NCI-H1105 (cell line): ENCODE measurements around the gene MCOLN1.

Source experiments
- DNase-seq: peaks from one replicate; lab custom pipeline; 2025; lab: John Stamatoyannopoulos, UW

MCOLN1 gene

DNA sequence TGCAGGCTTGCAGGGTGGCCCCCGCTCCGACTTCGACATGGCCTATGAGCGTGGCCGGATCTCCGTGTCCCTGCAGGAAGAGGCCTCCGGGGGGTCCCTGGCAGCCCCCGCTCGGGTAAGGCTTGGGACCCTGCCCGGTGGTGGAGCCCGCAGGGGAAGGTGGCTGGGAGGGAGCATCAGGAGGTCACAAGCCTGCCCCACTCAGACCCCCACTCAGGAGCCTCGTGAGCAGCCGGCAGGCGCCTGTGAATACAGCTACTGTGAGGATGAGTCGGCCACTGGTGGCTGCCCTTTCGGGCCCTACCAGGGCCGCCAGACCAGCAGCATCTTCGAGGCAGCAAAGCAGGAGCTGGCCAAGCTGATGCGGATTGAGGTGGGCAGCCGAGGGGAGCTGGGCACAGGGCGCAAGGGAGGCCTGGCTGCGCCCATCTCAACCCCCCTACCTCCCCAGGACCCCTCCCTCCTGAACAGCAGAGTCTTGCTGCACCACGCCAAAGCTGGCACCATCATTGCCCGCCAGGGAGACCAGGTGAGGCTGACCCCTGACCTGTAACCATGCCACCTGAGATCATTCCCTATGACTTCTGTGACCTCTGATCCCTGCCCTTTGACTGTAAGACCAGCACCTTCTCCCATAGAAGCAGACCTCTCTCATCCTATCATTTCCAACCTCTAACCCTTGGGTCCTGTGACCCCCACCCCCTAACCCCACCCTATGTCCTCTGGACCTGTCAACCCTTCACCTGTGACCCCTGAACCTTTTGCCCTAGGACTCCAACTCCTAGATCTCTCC lies 20.3 kb downstream of the MCOLN1 start:
- DNase-seq, result no peak

DNA sequence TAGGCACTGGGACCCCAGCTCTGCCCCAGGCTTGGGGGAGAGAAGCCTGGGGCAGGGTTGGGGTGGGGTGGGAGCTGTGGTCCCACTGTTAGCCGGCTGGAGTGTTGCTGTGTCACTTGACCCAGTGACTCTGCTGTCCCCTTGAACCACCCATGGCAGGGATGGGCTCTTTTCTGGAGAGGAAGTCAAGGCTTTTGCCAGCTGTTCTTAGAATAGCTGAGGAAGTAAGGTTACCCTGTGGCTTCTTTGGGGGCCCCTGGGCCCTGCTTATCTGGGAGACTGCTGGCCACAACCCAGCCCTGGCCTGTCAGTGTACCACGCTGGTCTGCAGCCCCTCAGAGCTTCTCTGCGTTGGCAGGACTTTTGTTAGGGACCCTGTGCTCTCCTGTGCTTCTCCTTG lies 22.2 kb downstream of the MCOLN1 start:
- no peak for DNase-seq

DNA sequence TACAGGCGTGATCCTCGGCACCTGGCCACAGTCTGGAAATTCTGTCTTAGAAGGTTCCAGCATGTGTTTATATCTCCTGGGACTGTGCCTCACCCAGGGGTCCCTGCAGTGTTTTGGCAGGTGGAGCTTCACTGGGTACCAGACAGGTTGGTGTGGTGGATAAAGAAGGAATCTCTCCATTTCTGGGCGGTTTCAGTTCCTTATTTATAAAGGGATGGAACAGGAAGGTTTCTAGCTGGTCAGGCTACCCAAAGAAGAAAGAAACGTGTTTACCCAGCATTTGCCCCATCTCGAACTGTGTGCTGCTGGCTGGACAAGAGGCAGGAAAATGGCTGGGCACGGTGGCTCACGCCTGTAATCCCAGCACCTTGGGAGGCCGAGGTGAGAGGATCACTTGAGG lies 22.9 kb downstream of the MCOLN1 start:
- DNase-seq, result no peak

DNA sequence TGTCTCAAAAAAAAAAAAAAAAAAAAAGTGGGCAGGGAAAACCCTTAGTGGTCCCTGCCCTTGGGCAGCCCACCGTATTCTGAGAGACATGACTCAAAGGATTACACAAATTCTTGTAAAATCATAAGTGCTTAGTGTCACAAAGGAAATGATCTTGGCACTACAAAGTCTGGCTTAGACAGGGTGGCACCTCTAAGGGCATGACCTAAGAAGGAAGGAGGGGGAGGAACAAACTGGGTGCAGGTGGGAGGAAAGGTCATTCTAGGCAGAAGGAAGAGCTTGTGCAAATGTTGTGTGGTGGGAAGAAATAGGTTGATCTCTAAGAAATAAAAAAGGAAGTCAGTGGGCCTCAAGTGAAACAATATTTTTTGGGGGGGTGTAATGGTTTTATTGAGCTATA lies 23.5 kb downstream of the MCOLN1 start:
- no peak for DNase-seq

DNA sequence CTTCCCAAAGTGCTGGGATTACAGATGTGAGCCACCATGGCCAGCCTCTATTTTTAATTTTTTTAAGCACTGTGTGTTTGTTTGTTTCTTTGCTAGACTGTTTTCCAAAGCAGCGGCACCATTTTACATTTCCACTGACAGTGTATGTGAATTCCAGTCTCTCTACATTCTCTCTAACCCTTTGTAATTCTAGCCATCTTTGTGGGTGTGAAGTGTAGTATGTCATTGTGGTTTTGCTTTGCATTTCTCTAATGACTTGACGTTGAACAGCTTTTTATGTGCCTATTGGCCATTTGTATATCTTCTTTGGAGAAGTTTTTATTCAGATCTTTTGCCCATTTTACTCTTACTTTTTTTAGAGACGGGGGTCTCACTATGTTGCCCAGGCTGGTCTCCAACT lies 24.7 kb downstream of the MCOLN1 start:
- no peak for DNase-seq

DNA sequence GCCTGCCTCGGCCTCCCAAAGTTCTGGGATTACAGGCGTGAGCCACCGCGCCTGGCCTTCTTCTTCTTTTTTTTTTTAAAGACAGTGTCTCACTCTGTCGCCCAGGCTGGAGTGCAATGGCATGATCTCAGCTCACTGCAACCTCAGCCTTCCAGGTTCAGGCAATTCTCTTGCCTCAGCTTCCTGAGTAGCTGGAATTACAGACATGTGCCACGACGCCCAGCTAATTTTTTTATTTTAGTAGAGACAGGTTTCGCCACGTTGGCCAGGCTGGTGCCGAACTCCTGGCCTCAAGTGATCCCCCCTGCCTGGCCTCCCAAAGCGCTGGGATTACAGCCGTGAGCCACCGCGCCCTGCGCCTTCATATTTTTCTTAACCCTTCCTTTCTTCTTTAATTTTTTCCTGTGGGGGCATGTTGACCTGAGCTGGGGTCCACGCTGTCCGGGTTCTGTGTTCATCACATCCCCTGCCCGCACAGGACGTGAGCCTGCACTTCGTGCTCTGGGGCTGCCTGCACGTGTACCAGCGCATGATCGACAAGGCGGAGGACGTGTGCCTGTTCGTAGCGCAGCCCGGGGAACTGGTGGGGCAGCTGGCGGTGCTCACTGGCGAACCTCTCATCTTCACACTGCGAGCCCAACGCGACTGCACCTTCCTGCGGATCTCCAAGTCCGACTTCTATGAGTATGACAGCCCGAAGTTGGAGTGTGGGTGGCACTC lies 27.2 kb downstream of the MCOLN1 start:
- DNase-seq, result no peak

DNA sequence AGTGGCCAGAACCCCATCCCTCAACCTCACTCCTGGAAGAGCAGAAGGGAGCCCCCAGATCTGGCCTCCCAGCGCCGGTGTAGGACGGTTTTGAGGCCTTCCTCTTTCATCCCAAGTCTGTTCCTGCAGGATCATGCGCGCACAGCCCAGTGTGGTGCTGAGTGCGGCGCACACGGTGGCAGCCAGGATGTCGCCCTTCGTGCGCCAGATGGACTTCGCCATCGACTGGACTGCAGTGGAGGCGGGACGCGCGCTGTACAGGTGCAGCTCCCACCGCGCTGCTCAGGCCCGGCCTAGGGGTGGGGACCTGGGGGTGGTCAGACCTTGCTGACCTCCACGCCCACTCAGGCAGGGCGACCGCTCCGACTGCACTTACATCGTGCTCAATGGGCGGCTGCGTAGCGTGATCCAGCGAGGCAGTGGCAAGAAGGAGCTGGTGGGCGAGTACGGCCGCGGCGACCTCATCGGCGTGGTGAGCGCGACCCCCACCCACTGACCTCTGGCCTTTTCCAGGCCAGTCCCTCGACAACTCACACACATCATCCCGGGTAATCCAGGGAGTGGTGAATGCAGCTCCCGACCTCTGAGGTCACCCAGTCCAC lies 27.8 kb downstream of the MCOLN1 start:
- DNase-seq, result no peak

DNA sequence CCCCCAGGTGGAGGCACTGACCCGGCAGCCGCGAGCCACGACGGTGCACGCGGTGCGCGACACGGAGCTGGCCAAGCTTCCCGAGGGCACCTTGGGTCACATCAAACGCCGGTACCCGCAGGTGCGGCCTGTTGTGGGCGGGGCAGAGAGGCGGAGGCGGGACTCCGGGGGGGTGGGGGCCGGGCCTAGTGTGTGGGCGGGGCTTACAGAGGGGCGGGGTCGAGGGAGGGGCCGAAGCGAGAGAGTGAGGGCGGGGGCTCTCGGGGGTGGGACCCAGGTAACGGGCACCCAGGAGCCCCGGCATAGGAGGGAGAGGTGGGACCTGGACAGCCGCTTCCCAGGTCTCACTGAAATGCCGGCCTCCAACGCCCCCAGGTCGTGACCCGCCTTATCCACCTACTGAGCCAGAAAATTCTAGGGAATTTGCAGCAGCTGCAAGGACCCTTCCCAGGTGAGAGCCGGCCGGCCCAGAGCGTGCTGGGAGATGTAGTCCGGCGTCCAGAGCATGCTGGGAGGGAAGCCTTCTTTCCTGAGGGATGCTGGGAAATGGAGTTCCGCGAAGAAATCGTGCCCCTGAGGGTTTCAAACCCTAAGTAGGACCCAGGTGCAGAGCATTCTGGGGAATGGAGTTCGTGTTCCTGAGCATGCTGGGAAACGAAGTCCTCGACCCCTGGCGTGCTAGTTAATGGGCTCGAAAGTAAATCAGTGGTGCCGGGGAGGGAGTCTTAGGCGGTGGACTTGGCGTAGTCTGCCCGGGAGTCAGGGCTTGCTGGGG lies 28.8 kb downstream of the MCOLN1 start:
- DNase-seq, result no peak

DNA sequence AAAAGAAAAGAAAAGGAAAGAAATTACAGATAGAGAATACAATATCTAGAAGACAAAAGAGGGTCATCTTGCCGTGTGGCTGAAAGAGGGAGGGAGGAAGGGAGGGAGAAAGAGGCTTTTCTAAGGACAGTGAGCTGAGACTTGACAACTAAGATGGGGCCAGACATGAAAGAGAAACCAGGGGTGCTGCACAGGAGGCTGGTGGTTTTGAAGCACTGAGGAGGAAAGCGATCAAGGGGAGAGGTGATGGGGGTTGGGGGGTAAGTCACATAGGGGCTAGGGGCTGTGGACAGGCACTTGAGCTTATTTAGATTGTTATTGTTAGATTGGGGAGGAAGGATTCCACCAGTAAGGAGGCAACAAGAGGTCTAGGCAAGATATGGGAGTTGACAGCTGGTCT lies 30.4 kb downstream of the MCOLN1 start:
- no peak for DNase-seq

DNA sequence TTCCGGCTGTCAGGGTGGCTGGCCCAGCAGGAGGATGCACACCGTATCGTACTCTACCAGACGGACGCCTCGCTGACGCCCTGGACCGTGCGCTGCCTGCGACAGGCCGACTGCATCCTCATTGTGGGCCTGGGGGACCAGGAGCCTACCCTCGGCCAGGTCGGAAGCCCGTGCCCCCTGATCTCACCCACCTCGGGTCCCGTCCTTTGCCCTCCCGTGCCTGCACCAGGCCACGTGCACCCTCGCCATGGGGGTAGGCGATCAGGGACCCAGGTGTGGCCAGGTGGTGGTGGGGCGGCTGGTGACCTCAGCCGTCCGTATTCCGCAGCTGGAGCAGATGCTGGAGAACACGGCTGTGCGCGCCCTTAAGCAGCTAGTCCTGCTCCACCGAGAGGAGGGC lies 32.1 kb downstream of the MCOLN1 start:
- DNase-seq, result no peak

DNA sequence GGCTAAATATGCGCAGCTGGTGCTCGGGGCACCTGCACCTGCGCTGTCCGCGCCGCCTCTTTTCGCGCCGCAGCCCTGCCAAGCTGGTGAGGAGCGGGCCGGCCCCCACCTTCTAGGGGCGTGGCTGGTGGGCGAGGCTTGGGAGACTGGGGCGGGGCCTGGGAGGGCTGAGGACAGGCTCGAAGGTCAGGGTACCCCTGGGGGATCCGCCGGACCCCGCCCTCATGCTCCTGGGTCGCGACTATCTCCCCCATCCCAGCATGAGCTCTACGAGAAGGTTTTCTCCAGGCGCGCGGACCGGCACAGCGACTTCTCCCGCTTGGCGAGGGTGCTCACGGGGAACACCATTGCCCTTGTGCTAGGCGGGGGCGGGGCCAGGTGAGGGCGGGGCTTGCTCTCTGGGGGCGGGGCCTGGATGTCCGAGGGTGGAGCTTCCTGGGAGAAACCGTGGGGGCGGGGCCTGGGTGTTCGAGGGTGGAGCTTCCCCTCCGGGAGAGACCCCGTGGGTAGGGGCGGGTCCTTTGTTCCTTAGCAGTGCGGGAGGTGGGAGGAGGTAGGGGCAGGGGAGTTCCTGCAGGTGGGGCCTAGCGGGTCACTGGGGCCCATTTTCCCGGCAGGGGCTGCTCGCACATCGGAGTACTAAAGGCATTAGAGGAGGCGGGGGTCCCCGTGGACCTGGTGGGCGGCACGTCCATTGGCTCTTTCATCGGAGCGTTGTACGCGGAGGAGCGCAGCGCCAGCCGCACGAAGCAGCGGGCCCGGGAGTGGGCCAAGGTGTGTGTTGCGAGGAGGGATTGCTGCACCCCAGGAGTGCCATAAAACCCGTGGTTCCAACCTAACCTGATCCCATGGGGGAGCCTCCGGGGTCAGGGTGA lies 32.8 kb downstream of the MCOLN1 start:
- no peak for DNase-seq

DNA sequence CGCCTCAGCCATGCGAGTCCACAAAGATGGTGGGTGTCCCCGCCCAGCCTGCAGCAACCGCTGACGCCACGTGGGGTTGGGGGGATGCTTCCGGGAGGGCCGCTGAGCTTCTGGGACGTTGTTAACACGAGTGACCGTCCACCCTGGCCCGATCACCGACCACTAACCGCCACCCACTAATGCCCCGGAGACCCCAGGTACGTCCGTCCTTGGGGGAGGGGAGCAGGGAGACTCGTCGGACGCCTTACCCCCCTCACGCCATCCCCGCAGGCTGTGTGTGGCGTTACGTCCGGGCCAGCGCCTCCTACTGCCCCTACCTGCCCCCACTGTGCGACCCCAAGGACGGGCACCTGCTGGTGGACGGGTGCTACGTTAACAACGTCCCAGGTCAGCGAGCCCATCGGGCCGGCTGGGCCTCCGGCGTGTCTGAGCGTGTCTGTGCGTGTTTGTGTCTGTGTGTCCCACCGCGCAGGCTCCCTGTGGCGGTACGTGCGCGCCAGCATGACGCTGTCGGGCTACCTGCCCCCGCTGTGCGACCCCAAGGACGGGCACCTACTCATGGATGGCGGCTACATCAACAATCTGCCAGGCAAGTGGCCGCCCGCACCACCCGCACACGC lies 34.4 kb downstream of the MCOLN1 start:
- DNase-seq, result no peak

DNA sequence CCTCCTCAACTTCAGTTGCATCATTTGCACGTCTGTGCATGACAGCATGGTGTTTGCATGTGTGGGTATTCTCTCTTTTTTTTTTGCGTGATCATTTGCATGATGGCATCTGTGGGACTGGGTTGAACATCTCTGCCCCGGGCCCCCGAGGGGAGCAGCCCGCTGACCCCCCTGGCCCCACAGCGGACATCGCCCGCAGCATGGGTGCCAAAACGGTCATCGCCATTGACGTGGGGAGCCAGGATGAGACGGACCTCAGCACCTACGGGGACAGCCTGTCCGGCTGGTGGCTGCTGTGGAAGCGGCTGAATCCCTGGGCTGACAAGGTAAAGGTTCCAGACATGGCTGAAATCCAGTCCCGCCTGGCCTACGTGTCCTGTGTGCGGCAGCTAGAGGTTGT lies 36.2 kb downstream of the MCOLN1 start:
- no peak for DNase-seq

DNA sequence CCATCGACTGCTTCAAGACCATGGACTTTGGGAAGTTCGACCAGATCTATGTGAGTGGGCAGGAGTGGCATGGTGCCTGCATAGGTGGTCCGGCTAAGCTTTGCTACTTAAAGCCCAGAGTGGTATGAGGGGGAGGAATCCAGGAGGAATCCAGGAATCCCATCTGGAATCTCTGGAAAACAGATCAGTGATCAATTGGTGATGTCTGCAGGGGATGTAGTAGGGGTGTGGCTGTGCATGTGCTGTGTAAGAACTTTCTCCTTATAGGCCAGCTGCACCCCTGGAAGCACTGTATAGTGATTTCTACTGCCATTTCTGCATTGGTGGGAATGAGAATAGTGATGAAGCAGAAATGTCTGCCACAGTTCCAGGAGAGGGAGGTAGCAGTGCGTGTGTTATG lies 36.7 kb downstream of the MCOLN1 start:
- no peak for DNase-seq

DNA sequence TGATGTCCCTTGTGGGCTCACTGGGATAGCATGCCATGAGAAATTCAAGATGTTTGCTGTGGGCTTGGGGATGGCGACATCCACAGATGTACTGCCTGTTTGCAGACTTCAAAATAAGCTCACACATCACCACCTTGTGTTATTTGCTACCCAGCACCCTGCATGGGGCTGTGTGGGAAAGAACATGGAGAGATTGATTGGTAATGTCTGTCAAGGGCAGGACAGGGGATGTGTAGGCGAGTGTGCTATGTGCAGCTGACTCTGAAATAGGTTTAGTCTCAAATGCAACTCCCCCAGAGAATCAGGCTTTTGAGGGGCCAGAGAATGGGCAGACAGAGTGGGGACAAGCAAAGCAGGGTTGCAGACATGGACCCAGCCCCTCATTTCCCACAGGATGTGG lies 37.8 kb downstream of the MCOLN1 start:
- DNase-seq, result no peak

DNA sequence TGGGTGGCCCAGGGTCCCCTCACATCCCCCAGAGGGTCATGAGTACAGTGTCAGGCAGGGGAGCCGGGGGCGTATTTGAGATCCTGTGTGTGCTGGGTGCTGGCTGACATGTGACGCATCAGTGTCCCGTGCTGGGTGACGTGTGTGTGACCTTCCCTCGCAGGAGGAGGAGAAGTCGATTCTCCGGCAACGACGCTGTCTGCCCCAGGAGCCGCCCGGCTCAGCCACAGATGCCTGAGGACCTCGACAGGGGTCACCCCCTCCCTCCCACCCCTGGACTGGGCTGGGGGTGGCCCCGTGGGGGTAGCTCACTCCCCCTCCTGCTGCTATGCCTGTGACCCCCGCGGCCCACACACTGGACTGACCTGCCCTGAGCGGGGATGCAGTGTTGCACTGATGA lies 38.9 kb downstream of the MCOLN1 start:
- no peak for DNase-seq

DNA sequence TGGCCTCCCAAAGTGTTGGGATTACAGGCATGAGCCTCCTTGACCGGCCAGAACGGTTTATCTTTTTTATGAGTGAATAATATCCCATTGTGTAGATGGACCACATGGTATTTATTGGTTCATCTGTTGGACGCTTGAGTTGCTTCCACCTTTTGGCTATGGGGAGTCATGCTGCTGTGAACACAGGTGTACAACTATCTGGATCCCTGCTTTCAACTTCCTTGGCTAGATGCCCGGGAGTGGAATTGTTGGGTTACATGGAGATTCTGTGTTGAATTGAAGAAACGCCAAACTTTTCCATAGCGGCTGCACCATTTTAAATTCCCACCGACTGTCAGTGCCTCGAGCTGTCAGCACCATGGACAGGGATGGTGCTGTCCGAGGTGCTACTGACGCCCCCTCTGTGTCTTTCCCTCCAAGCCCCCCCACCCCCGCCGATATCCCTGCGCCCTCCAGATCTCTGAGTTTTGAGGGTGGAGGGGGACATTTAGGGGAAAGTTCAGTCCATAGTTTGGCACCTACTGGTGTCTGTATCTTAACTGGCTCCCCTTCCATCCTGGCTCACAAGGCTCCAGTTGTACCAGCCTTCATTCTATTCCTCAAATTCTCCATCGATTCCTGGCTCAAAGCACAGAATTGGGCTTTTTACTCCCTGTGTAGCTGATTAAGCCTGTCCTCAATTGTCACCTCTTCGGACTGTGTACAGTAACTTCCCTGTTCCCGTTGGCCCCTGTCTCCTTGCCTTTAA lies 40.4 kb downstream of the MCOLN1 start:
- DNase-seq, result no peak

DNA sequence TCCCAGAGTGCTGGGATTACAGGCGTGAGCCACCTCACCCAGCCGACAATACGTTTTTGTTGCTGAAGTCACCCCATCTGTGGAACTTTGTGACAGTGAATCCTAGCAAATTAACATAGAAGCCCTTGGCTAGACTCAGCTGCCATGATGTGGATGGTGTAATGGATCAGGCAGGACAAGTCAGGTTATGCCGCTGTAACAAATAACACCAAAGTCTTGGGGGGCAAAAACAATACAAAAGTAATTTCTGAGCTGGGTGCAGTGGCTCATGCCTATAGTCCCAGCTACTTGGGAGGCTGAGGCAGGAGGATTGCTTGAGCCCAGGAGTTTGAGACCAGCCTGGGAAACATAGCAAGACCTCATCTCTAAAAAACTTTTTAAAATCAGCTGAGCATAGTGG lies 42.4 kb downstream of the MCOLN1 start:
- no peak for DNase-seq

DNA sequence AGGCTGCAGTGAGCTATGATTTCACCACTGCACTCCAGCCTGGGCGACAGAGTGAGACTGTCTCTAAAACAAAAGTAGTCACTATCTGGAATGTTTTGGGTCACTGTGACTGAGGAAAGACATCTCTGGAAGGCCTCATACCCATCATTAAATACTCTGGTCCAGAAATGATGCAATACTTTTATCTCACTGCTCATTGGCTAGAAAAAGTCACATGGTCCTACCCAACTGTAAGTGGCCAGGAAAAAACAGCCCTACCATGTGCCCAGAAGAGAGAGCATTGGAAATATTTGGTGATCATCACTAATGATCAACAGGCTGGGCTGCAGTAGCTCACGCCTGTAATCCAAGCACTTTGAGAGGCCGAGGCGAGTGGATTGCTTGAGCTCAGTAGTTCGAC lies 42.9 kb downstream of the MCOLN1 start:
- DNase-seq, result no peak

DNA sequence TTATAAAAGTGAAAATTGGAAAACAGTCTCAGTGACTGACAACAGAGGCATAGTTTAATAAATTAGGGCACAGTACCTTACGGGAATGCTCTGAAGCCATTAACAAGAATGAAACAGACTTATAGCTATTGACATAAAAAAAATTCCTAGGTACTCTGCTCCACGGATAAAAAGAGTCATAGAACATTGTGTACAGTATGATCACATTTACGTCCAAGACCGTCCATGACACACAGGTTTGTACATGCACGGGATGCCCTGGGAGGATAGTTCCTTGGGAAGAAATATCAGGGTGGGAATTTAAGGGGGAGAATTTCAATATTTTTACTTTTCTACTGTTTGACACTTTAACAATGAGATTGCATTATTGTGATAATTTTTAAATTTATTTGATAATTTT lies 48.3 kb downstream of the MCOLN1 start:
- DNase-seq, result no peak
